Suppressor macrophage treated with lipopolysaccharide for 1 hour (primary cell): ENCODE data around the gene NAALADL1.
A peak's percentile ranks its signal among the peaks of the same experiment; 100 is the strongest.

Experiments used
- DNase-seq, 3 donors: peaks; one replicate each; pipeline ENCODE4 v3.0.0-alpha.2; 2020 to 2022

Gene NAALADL1

GRCh38 chr11:65083134-65083833 is 24.9 kb upstream of the NAALADL1 start:
- DNase-seq, result no peak

GRCh38 chr11:65078786-65079342 is 20.5 kb upstream of the NAALADL1 start:
- no peak for DNase-seq

DNA sequence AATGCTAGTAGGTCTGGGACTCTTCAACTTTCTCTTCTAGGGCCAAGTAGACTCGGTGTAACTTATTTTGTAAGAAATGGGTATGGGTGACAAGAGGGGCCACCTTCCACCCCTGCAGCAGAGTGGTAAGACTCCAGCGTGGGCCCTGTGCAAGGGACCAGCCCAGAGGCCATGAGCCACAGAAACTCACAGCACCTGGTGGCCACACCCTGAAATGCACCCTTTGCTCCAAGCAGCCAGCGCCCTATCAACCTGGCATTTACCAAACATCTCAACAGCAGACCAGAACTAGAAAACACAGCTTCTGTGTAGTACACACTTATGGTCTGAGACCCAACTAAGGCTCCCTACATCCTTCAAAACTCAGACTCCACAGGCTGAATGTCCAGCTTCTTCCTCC is 19.8 kb upstream of the NAALADL1 start:
- peak; percentile 57 to 70 (median 66) for DNase-seq

GRCh38 chr11:65077451-65077850 is 19.1 kb upstream of the NAALADL1 start:
- peak; percentile 43 to 57 (median 46) for DNase-seq

DNA sequence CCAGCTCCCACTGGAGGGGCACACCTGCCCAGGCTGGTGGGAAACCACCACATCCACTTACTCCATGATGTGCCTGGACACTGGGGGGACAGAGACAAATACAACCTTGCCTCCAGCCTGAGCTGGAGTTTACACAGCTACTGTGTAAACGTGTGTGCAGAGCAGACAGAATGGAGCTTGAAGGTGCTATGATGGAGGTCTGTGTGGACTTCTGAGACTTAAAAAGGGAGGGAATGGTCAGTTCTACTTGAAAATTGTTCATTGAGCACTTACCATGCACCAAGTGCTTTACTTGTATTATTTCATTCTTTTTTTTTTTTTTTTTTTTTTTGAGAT is 14.2 kb upstream of the NAALADL1 start:
- DNase-seq, result no peak

DNA sequence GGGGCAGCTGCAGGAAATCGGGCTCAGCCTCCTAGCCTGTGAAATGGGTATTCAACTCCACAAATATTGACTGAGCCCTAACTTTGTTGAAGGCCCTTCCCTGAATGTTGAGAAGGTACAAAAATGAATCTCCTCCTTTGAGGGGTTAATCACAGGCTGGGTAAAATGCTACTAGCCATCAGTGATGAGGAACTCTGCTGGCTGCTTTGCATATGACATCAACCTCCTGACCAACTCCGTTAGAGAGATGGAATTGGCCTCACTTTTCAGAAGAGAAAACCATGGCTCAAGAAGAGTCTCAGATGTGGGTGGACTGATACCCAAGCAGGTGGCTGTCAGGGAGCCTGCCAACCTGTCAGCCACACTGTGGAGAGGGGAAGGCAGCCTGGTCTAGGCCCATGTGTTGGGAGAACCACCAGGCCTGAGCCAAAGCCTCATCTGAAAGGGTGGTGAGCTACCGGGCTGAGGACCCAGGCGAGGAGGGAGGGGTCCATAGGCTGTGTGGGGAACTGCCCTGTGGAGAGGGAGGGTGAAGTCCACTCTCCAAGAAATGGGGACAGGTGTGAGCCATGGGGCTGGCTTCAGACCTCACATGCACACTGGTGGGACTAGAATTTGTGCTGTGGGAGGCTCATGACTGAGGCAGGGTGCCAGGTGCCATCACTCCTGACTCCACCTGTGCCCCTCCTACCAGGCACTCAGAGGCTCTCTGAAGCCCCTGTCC is 13.7 kb upstream of the NAALADL1 start:
- DNase-seq, result peak; percentile 38 to 51 (median 49)

- DNase-seq, result peak; percentile 36 to 63 (median 56)
Measured at GRCh38 chr11:65069217-65069616, 10.9 kb upstream of the NAALADL1 start.

GRCh38 chr11:65067446-65067845 is 9.1 kb upstream of the NAALADL1 start:
- no peak for DNase-seq

DNA sequence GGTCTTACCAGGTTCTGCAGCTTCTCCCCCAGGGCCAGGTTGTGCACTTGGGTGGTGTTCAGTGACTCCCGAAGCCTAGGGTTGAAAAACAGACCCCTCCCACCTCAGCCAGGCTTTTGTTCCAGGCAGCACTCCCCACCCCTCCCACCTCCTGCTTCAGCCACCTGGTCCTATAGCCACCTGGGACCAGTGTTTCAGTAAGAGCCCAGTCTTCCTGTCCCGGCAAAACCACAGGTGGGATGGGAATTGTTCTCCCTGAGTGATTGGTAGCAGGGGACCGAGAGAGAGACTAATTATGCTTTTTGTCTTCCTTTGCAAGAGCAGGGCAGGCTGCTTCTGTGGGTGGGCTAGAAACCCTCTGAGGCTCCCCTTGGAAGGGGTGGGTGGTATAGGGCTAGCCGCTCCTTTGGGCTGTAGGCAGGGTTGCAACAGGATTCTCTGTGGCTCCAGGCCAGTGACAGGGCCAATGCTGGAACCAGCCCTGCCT is 8.5 kb upstream of the NAALADL1 start:
- no peak for DNase-seq

GRCh38 chr11:65066315-65066714 is 8.0 kb upstream of the NAALADL1 start:
- DNase-seq, result no peak

DNA sequence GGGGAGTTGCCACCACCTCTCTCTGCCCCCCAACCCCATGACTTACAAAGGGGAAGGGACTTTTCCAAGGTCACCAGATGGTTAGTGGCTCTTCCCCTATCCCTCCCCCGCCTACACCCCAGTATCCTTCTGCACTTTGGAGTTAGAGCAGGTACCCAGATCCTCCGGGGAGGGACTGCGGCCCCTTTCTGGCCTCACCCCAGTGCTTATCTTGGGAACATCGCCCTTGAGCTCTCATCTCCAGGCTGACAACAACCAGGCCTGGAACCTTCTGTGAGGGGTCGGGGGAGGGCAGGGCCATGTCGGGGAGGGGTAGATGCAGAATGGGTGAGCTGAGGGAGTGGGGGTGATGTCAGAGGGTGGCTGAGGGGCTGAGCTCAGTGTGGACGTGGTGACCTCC is 7.5 kb upstream of the NAALADL1 start:
- peak in 2 of 3 donors; percentile 26 to 62 for DNase-seq

DNA sequence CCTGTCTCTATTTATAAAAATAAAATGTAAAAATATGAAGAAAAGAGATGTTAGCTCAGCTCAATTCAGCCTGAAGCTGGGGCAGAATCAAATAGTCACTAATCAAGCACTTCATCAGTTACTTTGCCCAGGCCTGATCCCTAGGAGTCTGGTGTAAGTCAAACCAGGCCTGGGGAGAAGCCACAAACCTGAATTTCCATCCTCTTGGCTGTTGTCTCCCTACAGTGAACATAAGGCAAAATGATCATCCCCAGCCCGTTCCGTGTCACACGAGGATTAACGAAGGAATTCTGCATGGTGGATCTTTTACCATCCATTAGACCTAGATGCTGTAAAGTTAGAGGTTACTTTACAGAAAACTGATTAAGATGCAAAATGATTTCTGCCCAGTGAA is 6.5 kb upstream of the NAALADL1 start:
- no peak for DNase-seq

DNA sequence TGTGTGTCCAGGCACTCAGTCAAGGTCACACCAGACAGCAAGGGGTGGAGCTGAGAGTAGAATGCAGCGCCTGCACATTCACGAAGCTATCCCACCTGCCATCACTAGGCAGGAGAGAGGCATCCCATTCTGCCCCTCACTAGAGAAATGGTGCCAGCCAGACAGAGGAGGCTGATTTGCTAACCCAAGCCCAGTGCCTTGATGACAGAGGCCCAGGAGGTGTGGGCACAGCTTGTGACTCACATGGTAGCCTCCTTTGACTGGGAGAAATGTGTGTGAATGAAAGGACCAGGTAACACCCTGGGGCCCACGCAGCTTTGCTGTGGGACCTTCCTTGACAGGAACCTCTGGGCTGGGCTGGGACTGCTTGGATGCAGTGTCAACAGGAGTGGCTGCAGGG is 5.2 kb upstream of the NAALADL1 start:
- DNase-seq, result no peak

DNA sequence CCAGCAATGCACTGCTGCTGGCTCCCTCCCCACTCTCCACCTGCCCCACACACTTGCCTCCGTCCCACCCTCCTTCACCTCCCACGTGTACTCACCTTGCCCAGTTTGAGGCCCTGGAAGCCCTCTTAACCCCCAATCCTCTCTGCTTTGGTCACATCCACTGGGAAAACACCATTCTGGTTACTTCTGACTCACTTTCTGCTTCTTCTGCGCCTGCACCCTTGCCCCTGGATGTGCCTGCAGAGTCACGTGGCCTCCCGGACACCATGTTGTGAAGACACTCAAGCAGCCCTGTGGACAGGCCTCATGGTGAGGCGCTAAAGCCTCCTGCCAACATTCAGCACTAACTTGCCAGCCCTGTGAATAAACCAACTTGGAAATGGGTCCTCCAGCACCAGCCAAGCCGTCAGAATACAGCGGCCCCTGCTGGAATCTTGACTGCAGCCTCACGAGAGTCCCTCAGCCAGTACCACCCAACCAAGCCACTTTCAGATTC is 2.6 kb upstream of the NAALADL1 start:
- peak; percentile 24 to 28 (median 27) for DNase-seq

DNA sequence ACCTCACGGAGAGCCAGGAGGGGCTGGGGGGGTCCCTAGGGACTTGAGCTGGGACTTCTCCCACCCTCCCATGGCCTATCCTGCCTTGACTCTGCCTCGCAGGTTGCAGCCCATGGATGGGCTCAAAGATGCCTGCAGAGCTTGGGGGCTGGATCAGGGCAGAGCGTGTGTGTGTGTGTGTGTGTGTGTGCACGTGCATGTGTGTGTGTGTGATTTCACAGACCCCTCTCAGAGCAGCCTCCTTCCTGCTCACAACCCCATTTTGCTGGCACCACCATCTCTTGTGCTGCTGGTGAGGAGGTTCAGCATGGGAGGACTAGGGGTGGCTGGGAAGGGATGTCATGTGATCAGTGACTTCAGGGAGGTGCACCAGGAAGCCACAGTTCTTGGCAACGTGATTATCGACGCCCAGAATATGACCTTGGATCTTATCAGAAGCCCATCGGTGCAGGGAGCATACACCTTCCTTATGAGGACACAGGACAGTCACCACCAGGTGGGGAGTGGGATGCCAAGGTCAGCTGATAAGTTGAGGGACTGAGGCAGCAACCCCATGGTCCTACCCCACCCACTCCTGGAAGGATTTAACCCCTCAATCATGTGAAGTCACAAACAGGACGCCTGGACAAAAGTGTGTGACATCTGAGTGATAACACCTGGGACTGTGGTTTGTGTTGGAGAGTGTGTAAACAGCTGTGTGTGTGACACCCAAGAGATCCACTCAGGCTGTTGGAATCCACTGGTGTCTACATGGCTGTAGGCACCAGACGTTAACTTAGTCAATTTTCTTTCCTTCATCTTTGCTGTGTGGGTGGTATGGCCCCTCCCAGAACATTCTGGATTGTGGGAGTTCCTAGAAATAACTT is 1.8 kb upstream of the NAALADL1 start:
- DNase-seq, result no peak

- DNase-seq, result no peak
Measured at GRCh38 chr11:65059523-65059922, 1.2 kb upstream of the NAALADL1 start.

- DNase-seq, result no peak
Measured at GRCh38 chr11:65058012-65058411, 341 bp downstream of the NAALADL1 start.

DNA sequence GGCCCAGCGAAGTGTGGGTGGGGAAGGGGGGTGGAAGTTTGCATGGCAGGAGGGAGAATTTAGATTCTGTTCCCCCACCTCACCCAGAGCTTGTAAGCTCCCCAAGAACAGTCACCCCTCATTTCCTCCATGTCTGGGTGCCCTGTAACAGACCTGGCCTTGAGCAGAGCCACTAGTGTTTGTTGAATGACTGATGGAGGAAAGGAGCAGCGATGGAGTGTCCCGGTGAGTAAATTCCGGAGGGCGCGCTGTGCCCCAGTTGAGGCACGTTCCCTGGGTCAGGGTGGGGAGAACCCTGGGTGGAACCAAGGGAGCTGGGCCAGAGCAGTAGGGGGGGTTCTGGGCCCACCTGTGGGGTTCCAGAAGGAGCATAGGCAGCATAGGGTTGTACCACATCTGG is 827 bp downstream of the NAALADL1 start:
- DNase-seq, result no peak

GRCh38 chr11:65056999-65057398 is 1.4 kb downstream of the NAALADL1 start:
- DNase-seq, result no peak

- no peak for DNase-seq
Measured at GRCh38 chr11:65055538-65055937, 2.8 kb downstream of the NAALADL1 start.

GRCh38 chr11:65053827-65054508 is 4.4 kb downstream of the NAALADL1 start:
- DNase-seq, result peak; percentile 35 to 56 (median 40)

- DNase-seq, result no peak
Measured at GRCh38 chr11:65051398-65051858, 6.9 kb downstream of the NAALADL1 start.
